Lower leg skin (tissue), 4 donors: ENCODE data around the gene AFG3L2. TPM values are rescaled to one million over a fixed set of nuclear protein-coding genes. Genes with fewer than 3 reads are reported as not detected.
A peak's percentile ranks its signal among the peaks of the same experiment; 100 is the strongest.

Source experiments
- DNase-seq, 2 donors: peaks; one replicate each; pipeline ENCODE4 v3.0.0-alpha.2; 2019; ENCODE audit warnings: low spot score in 2 of 2
- H3K4me3 ChIP-seq: fragments of 200-600 bp; sonication (generic); 2 replicates; pipeline ENCODE4 v1.5.1; 2017; ENCODE audit warnings: mild to moderate bottlenecking, low read depth; ENCODE audit not compliant: poor library complexity, severe bottlenecking
- CTCF ChIP-seq, 3 donors: fragments of 450-650 bp; IDR thresholded peaks; one replicate each; pipeline ENCODE4 v1.5.1; 2016; ENCODE audit warnings: antibody characterized with exemption in 3 of 3, mild to moderate bottlenecking in 3 of 3, moderate library complexity in 2 of 3
- POLR2A ChIP-seq, 2 donors: fragments of 450-650 bp; IDR thresholded peaks; one replicate each; pipeline ENCODE4 v1.6.1; 2016 to 2017; ENCODE audit warnings: antibody characterized with exemption in 2 of 2, mild to moderate bottlenecking in 1 of 2, moderate library complexity in 1 of 2
- WGBS, 2 donors: methylation state at CpG; one replicate each; pipeline ENCODE4 v1.1.5; 2018; 5-methylcytosine and 5-hydroxymethylcytosine counted together
- intact Hi-C: fragments of 100-400 bp; cut with DNase I; formaldehyde crosslinking; loops from one replicate; pipeline ENCODE4 v1.15.0; 2023; ENCODE audit warnings: low total_unique reads
- total RNA-seq, 4 donors: library from RNA; depleted of rRNA; stranded (reverse); fragments of >200 nt; gene quantifications; one replicate each; pipeline ENCODE4 v1.1.0, GENCODE V29; 2016

Gene AFG3L2
- total RNA-seq, 4 donors from 2014 or later = 57.5 to 67.9 (median 60.1) TPM

- DNase-seq = peak; percentile 57 to 92
- WGBS, 2 donors = 29 to 41% methylated on average over 39 of the region's 39 CpGs
- intact Hi-C loops = no loop called here
- TF ChIP-seq CTCF (IDR thresholded peaks at IDR 0.05) (no peak), POLR2A (IDR thresholded peaks at IDR 0.05) (no peak)
- peak overlapping the region; percentile 50 for H3K4me3 ChIP-seq
Observed at GRCh38 chr18:12306752-12307700, 70.0 kb downstream of the AFG3L2 start.

GRCh38 chr18:12305930-12306629 lies 70.9 kb downstream of the AFG3L2 start:
- TF ChIP-seq POLR2A (IDR thresholded peaks at IDR 0.05) (no peak), CTCF (IDR thresholded peaks at IDR 0.05) (no peak)
- WGBS, 2 donors = 91 to 94% methylated on average over 25 of the region's 25 CpGs

GRCh38 chr18:12305211-12305610 lies 71.8 kb downstream of the AFG3L2 start:
- intact Hi-C loops = no loop called here
- DNase-seq = peak in 1 of 2 donors; percentile 79

More at GRCh38 chr18:12305930-12306629, 70.9 kb downstream of the AFG3L2 start:
- intact Hi-C loops = no loop called here
- H3K4me3 ChIP-seq = no peak overlapping the region
- peak in 1 of 2 donors; percentile 72 for DNase-seq

DNA sequence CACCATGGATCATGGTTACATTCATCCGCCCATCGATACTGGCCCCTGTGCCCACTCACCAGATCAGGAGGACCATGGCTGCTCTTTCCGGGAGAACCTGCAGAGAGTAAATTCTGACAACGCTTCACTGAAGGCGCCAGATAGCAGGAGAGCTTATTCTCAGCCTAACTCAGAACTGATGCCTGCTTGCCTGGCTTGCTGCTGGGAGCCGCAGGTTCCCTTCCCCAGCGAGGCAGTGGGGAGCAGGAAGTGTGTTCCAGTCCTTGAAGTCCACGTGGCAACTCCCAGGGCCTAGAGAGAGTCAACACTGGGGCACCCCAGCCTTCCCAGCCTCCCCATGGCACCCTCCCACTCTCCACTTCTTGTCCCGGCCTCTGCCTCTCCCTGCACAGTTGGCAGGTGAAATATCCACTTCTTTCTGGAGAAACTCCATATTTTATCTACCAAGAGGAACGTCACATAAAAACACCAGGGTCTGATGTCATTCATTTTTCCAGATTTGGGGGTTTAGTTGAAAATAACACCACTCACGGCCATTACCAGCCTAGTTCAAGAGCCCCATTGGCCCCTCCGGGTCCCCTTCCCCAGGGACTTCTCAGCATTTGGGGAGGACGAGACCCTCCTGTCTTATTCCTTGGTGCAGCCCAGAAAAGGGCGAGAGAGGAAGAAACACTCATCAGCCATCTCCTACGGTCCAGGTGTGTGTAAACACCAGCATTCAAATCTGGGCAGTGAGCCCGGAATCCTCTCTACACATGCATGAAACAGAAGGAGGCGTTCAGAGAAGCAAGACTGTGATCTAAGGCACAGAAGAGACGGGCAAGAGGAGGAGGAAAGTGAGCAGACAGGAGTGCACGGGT lies 72.4 kb downstream of the AFG3L2 start:
- intact Hi-C loops = no loop called here
- H3K4me3 ChIP-seq = no peak overlapping the region
- peak in 1 of 2 donors; percentile 85 for DNase-seq
- 65 to 77% methylated on average over 19 of the region's 19 CpGs for WGBS, 2 donors
- TF ChIP-seq CTCF (IDR thresholded peaks at IDR 0.05) = no peak
- no peak for TF ChIP-seq POLR2A (IDR thresholded peaks at IDR 0.05)

More at GRCh38 chr18:12305211-12305610, 71.8 kb downstream of the AFG3L2 start:
- TF ChIP-seq POLR2A (IDR thresholded peaks at IDR 0.05) (no peak), CTCF (IDR thresholded peaks at IDR 0.05) (no peak)
- H3K4me3 ChIP-seq = no peak overlapping the region
- 77% methylated on average over 12 of the region's 12 CpGs for WGBS, 2 donors

DNA sequence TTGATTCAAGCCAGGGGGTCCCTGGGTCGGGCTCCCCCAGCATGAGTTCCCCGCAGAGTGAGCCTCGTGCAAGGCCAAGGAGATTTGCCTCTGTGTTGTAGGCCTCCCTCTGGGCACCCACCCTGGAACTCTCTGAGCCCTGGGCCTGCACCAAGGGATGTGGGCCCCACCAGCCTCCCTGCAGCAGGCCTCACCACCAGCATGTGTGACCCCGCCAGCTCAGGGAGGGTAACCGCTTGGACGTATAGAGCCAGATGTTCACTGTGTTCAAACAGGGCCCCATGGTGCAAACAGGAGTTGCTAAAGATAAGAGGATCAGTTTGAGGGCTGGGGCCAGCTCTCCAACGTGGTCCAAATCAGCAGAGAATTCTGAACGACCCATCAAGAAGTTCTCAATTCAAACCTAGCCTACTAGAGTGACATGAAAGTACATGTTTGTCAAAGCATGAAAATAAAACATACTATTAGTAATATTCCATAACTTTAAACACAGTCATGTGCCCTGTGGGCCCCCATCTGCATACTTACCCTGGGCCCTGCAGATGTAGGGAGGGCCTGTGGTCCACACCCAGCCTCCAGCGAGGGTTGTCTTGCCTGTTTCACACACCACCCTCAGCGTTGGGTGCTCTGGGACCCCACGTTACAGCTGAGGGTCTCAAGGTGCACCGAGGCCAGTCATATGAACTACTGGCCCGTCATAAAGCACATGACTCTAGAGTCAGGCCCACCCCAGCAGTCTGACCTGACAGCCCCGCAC lies 74.5 kb downstream of the AFG3L2 start:
- WGBS, 2 donors = 65 to 75% methylated on average over 14 of the region's 14 CpGs
- intact Hi-C loops = no loop called here
- H3K4me3 ChIP-seq = no peak overlapping the region
- TF ChIP-seq POLR2A (IDR thresholded peaks at IDR 0.05) = no peak
- no peak for TF ChIP-seq CTCF (IDR thresholded peaks at IDR 0.05)
- DNase-seq = peak in 1 of 2 donors; percentile 78
